ENCODE results near the gene POR.

Gene POR

GRCh38 chr7:75916685-75917634, 2.0 kb downstream of the POR start:
- DNase-seq = no peak

DNA sequence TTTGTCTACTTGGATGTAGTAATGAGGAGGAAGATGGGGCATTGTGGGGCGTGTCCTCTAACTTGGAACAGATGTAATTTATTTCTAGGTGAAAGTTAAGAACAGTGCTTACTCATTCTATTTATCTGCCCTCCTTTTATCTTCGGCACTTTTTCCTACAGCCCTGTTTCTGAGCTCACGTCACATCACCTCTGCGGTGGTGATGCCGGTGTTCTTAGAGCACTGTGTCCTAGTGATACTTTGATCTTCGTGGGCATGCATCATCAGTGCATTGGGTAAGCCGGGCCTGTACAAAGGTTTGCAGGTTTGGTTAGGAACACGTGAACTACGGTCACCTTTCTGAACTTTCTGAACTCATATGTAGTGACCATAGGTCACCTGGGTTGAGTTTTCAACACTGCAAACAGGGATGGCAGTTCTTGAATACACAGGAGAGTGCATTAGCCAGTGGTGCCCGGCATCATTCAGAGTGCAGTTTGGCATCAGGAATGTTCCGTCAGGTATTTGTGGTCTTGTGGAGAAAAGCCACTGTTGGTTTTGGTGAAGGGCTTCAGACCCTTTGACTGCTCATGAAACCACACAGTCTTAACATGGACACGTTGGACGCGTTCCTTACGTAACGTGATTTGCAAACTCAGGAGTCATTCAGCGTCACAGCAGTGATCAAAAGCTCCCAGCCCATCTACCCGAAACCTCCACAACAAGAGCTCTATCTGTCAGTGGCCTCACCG, 5.6 kb downstream of the POR start:
- DNase-seq = no peak

DNA sequence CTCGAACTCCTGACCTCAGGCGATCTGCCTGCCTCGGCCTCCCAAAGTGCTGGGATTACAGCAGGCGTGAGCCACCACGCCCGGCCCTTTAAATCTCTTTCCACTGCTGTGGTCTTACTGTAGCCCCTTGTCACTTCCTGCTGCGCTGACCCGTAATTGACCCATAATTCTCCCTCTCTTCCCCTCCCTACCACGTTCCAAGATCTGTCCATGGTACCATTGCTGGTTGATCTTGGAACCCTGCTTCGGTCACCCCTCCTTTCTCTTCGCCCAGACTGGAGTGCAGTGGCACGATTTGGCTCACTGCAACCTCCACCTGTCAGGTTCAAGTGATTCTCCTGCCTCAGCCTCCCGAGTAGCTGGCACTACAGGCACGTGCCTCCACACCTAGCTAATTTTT, 6.5 kb downstream of the POR start:
- DNase-seq = no peak

DNA sequence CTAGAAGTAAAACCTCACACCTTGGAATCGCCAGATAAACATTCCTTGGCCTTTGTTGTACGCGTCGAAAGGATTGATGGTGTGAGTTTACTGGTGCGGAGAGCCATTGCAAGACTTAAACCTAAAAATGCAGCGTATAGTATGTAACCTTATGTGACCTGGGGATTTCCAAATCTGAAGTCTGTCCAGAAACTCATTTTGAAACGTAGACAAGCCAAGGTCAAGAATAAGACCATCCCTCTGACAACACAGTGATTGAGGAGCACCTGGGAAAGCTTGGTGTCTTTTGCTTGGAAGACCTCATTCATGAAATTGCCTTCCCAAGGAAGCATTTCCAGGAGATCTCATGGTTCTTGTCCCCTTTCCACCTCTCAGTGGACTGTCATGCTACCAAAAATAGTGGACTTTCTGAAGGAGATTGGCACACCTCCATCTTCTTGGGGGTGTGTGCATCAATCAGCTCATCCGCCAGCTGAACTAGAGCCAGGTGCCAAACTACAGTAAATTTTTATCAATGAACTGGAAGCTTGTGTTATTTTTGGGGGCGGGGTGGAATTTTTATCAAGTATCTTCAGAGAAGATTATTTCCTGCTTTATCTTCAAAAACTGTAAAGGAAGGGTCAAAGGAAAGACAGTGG, 8.1 kb downstream of the POR start:
- DNase-seq = no peak

DNA sequence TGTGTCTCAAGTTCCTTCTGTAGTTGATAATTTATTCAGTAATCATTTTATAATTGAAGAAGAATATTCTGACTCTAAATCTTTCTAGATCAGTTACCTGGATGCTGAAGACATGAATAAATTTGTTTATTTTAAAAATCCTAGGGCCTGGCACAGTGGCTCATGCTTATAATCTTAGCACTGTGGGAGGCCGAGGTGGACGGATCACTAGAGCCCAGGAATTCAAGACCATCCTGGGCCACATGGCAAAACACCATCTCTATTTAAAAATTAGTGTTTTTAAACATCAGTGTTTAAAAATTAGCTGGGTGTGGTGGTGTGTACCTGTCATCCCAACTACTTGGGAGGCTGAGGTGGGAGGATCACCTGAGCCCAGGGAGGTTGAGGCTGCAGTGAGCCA, 9.3 kb downstream of the POR start:
- no peak for DNase-seq

DNA sequence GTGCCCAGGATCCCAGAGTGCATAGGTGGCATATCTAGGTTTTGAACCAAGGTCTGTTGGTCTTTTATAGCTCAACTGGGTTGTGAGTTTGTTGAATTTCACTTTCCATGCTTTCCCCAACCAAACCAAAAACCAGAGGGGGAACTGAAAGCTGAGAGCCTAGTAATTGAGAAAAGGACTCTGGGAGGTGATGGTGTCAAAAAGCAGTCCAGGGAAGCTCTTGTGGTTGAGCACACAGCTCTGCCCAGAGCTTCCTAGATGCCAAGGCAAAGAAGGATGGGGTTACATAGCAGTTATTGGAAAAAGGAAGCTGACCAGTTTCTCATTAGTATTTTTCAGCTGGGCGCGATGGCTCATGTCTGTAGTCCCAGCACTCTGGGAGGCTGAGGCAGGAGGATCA, 9.9 kb downstream of the POR start:
- DNase-seq = no peak

- no peak for DNase-seq
Observed at GRCh38 chr7:75925717-75926435, 10.9 kb downstream of the POR start.

DNA sequence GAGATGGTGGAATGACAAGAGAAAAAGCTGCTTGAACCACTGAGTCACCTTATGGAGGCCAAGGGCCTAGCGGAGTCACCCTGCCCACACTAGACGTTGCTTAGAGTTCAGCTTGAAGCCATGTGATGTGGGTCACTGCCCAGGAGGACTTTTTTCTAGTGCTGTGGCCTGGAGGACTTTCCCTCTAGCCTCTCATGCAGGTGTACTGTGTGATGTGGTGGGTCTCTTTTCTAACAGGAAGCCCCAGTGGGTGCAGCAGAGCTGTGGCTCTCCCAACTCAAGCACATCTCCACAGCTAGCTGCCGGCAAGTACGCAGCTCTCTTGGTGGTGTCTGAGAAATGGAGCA, 13.6 kb downstream of the POR start:
- DNase-seq = no peak

GRCh38 chr7:75931680-75932079, 16.7 kb downstream of the POR start:
- DNase-seq = peak; percentile 83

GRCh38 chr7:75937958-75938786, 23.2 kb downstream of the POR start:
- no peak for DNase-seq

DNA sequence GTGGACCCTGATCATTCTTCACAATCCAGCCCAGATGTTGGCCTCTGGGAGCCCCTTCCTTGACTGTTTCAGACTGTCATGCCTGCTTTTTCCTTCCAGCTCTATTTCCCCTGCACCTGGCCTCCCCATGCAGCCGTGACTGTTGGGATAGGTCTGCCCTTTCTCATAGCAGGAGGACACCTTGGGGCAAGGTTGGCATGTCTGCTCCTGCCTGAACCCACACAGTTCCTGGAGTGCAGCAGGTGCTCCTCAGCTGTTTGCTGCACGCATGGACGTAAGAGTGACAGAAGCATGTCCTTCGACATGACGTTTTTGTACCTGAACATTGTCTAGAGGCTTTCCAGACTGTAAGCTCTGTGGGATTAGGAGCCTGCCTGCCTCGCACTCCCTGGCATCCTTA, 24.0 kb downstream of the POR start:
- no peak for DNase-seq

DNA sequence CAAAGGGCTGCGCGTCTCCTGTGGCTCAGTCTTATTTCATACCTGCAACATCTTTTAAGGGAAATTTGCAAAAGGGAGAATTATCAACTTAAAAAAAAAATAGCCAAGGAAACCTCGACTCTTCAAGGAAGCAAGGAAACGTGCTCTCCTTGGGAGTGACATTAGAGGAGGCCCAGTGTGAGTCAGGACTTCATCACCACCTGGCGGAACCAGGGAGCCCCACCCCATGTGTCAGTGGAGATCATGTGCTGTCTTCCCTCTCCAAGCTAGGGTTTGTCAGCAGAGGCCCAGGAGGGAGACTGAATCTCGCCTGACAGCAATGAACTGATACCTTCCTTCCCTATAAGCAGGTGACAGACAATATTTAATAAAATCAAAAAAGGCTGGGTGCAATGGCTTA, 28.9 kb downstream of the POR start:
- DNase-seq = no peak

DNA sequence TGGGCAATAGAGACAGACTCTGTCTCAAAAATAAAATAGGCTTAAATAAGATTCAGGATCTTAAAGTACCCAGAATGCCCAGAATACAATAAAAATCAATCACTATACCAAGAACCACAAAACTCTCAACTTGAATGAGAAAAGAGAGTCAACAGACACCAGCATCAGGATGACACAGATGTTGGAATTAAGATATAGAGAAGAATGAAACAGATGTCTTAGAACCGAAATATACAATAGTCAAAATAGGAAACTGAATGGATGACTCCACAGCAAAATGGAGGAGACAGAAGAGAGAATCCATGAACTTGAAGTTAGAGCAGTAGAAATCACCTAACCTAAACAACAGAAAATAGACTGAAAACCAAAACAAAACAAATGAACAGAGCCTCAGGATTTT, 29.6 kb downstream of the POR start:
- no peak for DNase-seq

DNA sequence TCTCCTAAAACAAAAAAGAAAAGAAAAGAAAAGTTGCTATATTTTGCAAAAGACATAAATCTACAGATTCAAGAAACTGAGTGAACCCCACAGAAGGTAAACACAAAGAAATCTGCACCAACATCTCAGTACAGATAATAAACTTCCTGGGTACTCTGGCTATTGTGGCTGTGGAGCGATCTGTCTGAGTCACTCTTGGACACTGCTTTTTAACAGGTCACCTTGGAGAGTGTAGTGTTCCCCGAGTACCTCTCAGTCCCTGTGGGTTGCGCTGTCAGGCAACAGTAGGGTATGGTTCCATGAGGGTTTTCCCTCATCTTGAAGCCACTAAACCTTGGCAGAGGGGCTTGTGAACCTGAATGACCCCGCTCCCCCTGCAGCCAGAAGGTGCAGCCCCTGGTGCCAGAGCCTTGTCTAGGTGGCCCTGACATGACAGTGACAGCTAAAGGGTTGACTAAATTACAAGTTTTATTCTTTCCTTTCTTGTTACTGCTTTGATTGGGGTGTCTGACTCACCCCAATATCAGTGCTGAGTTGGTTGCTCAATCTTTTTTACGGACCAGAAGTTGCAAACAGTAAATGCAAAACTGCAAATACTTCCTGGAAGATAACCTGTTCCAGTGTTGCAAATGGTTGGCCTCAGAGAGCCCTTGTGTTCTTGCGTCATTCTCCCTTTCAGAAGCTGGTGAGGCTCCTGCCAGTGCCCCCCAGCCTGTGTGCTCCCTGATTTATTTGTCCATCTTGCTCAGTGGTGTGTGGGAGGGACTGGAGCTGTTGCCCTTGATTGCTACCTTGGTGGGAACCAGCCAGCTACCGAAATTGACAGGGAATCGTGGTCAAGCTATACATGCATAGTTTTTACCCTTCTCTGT, 30.6 kb downstream of the POR start:
- no peak for DNase-seq

GRCh38 chr7:75946207-75946855, 31.4 kb downstream of the POR start:
- no peak for DNase-seq

GRCh38 chr7:75948179-75948578, 33.2 kb downstream of the POR start:
- no peak for DNase-seq

DNA sequence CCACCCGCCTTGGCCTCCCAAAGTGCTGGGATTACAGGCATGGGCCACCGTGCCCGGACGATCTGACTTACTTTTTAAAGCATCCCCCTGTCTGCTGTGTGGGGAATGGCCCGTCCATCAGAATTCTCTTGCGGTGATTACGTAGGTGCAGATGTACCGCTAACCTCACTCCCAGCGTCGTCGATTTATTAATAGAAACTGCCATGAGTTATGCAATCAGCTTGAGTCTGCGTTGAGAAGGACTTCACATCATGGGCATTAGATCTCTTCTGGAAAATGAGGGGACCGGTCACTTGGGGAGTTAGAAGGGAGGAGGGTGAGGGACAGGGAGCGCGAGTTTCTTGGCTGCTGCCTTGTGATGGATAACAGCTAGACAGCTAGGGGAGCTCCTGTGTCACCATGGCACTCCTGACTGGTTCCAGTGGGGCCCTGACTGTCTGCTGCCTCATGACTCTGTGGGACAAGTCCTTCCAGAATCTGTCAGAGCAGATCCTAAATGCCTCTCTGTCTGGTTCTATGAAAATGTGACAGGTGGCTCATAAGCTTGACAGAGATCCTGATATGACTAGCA, 35.2 kb downstream of the POR start:
- no peak for DNase-seq

- DNase-seq = no peak
Observed at GRCh38 chr7:75951506-75951905, 36.6 kb downstream of the POR start.

DNA sequence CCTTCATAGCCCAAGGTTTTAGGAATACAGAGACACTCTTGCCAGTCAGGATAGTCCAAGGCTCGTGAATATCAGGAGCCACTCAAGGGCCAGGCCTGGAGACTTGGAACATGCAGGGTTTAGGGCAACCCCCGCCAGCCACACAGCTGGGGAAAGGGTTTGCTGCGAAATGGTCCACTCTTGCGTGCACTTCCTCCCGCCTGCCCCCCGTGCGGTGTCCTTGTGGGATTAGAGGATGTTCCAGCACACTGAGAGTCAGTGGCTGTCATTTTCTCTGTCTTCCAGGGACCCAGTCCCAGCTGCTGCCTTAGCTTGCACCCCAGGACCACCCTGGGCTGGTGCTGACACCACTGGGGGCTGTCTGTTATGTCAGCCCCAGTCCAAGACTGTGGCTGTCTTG, 38.5 kb downstream of the POR start:
- DNase-seq = no peak

GRCh38 chr7:75953931-75954330, 39.0 kb downstream of the POR start:
- no peak for DNase-seq
